Activated T-cell treated with anti-CD3 and anti-CD28 coated beads, Interleukin-2, amount 50 U/mL, for 72 hours (primary cell): ENCODE measurements around the gene TMA16. TPM values are rescaled to one million over a fixed set of nuclear protein-coding genes. Genes with fewer than 3 reads are reported as not detected.

Experiments used
- ATAC-seq, 2 donors: fragments of 150-1000 bp; cut with Tn5 transposase; replicated peaks in 1 of 2; 2 replicates each; pipeline ENCODE4 v1.10.0; 2021; ENCODE audit warnings: moderate library complexity in 2 of 2, mild to moderate bottlenecking in 1 of 2
- DNase-seq, 2 donors: peaks; one replicate each; pipeline ENCODE4 v3.0.0; 2021 to 2022; ENCODE audit warnings: mixed read lengths in 1 of 2
- H3K27ac Mint-ChIP-seq: one replicate; pipeline ENCODE4 v1.8.0; 2022; ENCODE audit warnings: mild to moderate bottlenecking, moderate library complexity, mixed read lengths
- H3K27me3 Mint-ChIP-seq: one replicate; pipeline ENCODE4 v1.8.0; 2022; ENCODE audit warnings: low read depth, mixed read lengths
- H3K36me3 Mint-ChIP-seq, 2 donors: one replicate each; pipeline ENCODE4 v1.8.0; 2022; ENCODE audit warnings: mixed read lengths in 2 of 2, mild to moderate bottlenecking in 1 of 2; ENCODE audit not compliant: insufficient read depth in 2 of 2
- H3K4me1 Mint-ChIP-seq: one replicate; pipeline ENCODE4 v1.8.0; 2022; ENCODE audit warnings: low read depth, mixed read lengths
- H3K4me3 Mint-ChIP-seq, 2 donors: one replicate each; pipeline ENCODE4 v1.8.0; 2022; ENCODE audit warnings: mild to moderate bottlenecking in 2 of 2, mixed read lengths in 2 of 2, moderate library complexity in 2 of 2
- H3K9me3 Mint-ChIP-seq, 2 donors: one replicate each; pipeline ENCODE4 v1.8.0; 2022; ENCODE audit warnings: mixed read lengths in 2 of 2
- total RNA-seq, 2 donors: library from RNA; stranded (reverse); gene quantifications; one replicate each; pipeline ENCODE4 v1.2.3, GENCODE V29; 2022

The TMA16 gene
- total RNA-seq, 2 donors from 2014 or later, result 37.1 to 42.7 TPM

DNA sequence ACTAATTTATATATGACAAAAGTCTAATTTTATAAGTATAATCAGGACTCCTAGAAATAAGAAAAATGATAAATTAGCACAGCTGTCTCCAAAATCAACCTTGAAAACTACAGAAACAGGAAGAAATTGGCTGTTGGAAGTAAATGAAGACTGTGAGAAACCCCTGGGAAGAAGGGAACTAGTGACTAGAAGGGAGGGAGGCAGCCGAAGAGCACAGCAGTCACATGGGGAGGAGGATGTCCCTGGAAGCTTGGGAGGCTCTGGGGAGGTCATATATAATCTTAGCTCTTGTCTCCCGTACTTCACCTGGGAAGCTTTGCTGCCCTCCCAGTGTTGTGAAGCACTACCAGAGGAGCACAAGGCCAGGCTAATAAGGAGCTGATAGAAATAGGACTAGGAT, 8.9 kb upstream of the TMA16 start:
- Mint-ChIP-seq H3K4me1 (no peaks in the 10 kb centered on the region), H3K9me3 (no peaks in the 10 kb centered on the region), H3K4me3 (no peak overlapping the region), H3K36me3 (no peaks in the 10 kb centered on the region), H3K27ac (no peak overlapping the region), H3K27me3 (peaks cover 11% of the 10 kb centered on the region)
- ATAC-seq, result no peak
- no peak for DNase-seq

GRCh38 chr4:163486321-163486720, 8.2 kb upstream of the TMA16 start:
- no peaks in the 10 kb centered on the region for H3K9me3 Mint-ChIP-seq
- H3K27ac Mint-ChIP-seq, result no peak overlapping the region
- H3K4me3 Mint-ChIP-seq, result no peak overlapping the region
- H3K4me1 Mint-ChIP-seq, result no peaks in the 10 kb centered on the region
- no peak for ATAC-seq
- peaks cover 11% of the 10 kb centered on the region for H3K27me3 Mint-ChIP-seq
- no peaks in the 10 kb centered on the region for H3K36me3 Mint-ChIP-seq
- DNase-seq, result no peak

- no peak overlapping the region for H3K4me3 Mint-ChIP-seq
- no peak overlapping the region for H3K27ac Mint-ChIP-seq
- DNase-seq, result no peak
- peaks cover 11% of the 10 kb centered on the region for H3K27me3 Mint-ChIP-seq
- no peaks in the 10 kb centered on the region for H3K4me1 Mint-ChIP-seq
- H3K9me3 Mint-ChIP-seq, result no peaks in the 10 kb centered on the region
- peaks cover 0 to 1% of the 10 kb centered on the region in 2 donors for H3K36me3 Mint-ChIP-seq
- no peak for ATAC-seq
Observed at GRCh38 chr4:163489929-163490328, 4.6 kb upstream of the TMA16 start.

- H3K27me3 Mint-ChIP-seq, result peaks cover 5% of the 10 kb centered on the region
- DNase-seq (no peak), ATAC-seq (no peak)
- H3K27ac Mint-ChIP-seq, result peak overlapping the region; percentile 99
- no peaks in the 10 kb centered on the region for H3K9me3 Mint-ChIP-seq
- H3K4me3 Mint-ChIP-seq, result peak overlapping the region; percentile 90 to 97
- peaks cover 4 to 5% of the 10 kb centered on the region in 2 donors for H3K36me3 Mint-ChIP-seq
- peaks cover 24% of the 10 kb centered on the region for H3K4me1 Mint-ChIP-seq
Observed at GRCh38 chr4:163492951-163493504, 1.5 kb upstream of the TMA16 start.

DNA sequence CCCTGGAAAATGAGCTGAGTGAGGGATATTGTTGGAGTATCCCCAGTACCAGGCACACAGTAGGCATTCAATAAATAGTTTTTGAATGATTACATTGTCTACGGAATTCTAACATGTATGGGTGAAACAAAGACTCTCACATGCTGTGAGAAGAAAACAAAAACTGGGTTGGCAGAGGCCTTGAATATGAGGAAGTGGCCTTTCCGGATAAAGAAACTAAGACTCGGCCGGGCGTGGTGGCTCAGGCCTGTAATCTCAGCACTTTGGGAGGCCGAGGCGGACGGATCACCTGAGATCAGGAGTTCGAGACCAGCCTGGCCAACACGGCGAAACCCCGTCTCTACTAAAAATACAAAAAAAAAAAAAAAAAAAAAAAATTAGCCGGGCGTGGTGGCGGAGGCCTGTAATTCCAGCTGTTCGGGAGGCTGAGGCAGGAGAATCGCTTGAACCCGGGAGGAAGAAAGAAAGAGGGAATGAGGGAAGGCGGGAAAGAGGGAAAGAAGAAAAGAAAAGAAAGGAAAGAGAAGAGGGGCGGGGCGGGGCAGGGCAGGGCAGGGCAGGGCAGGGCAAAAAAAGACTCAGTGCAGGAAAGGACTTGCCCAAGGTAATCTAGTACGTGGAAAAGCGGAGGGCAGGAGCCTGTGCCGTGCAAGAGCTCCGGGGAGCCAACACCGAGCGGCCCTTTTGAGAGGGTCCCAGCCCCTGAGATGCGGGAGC, 689 bp upstream of the TMA16 start:
- ATAC-seq, result peak; percentile 39 to 52

GRCh38 chr4:163495900-163496299, 1.4 kb downstream of the TMA16 start:
- Mint-ChIP-seq H3K4me3 (peak overlapping the region; percentile 82 to 100), H3K4me1 (peaks cover 24% of the 10 kb centered on the region), H3K27ac (peak overlapping the region; percentile 98), H3K36me3 (peaks cover 4 to 5% of the 10 kb centered on the region in 2 donors), H3K27me3 (no peaks in the 10 kb centered on the region), H3K9me3 (no peaks in the 10 kb centered on the region)
- DNase-seq (no peak), ATAC-seq (no peak)

More for the DNA sequence above, 689 bp upstream of the TMA16 start:
- Mint-ChIP-seq H3K9me3 (no peaks in the 10 kb centered on the region), H3K36me3 (peaks cover 4 to 5% of the 10 kb centered on the region in 2 donors), H3K27me3 (no peaks in the 10 kb centered on the region), H3K27ac (peak overlapping the region; percentile 99), H3K4me3 (peak overlapping the region; percentile 90 to 97), H3K4me1 (peaks cover 24% of the 10 kb centered on the region)
- DNase-seq, result peak in 1 of 2 donors; percentile 23

DNA sequence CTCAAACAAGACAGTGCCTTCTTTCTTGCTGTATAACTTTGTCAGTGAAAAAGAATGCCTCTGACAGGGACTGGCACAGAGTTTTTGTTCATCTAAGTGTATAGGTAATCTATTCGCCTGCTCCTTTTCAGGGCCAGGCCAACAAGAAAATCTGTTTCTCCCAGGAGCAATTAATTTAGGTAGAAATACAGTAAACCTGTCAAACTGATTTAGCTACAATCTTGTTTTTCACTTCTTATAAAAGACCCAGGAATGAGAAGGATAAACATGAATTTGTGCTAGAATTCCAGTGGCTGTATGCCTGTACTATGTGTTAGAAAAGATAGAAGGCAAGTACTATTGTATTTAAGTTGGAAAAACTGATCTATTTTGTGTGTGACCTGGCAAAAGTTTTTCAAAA, 6.1 kb downstream of the TMA16 start:
- Mint-ChIP-seq H3K27me3 (no peaks in the 10 kb centered on the region), H3K4me3 (no peak overlapping the region), H3K9me3 (no peaks in the 10 kb centered on the region), H3K27ac (no peak overlapping the region), H3K4me1 (peaks cover 37% of the 10 kb centered on the region), H3K36me3 (peaks cover 5 to 9% of the 10 kb centered on the region in 2 donors)
- DNase-seq (no peak), ATAC-seq (no peak)

- H3K36me3 Mint-ChIP-seq, result peaks cover 6 to 26% of the 10 kb centered on the region in 2 donors
- H3K27me3 Mint-ChIP-seq, result no peaks in the 10 kb centered on the region
- no peak overlapping the region for H3K4me3 Mint-ChIP-seq
- no peak for ATAC-seq
- H3K27ac Mint-ChIP-seq, result peak overlapping the region; percentile 6
- DNase-seq, result no peak
- no peaks in the 10 kb centered on the region for H3K9me3 Mint-ChIP-seq
- H3K4me1 Mint-ChIP-seq, result peaks cover 16% of the 10 kb centered on the region
Observed at GRCh38 chr4:163505374-163505773, 10.9 kb downstream of the TMA16 start.

DNA sequence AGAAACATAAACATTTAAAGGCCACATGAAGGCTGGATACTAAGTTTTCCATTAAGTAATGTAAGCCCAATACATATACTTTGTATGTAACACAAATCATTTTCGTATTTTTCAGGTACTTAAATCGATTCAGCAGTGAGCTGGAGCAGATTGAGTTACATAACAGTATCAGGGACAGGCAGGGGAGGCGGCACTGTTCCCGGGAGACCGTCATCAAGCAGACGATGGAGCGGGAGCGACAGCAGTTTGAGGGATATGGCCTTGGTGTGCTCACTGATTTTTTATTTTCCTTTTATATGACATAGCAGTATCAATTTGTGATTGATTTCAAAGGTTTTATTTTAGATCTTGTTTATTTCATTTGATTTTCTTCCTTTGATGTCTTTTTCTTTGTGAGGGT, 20.7 kb downstream of the TMA16 start:
- H3K9me3 Mint-ChIP-seq, result no peaks in the 10 kb centered on the region
- H3K27me3 Mint-ChIP-seq, result no peaks in the 10 kb centered on the region
- ATAC-seq (no peak), DNase-seq (no peak)
- H3K4me3 Mint-ChIP-seq, result no peak overlapping the region
- H3K4me1 Mint-ChIP-seq, result no peaks in the 10 kb centered on the region
- H3K36me3 Mint-ChIP-seq, result peaks cover 4 to 37% of the 10 kb centered on the region in 2 donors
- H3K27ac Mint-ChIP-seq, result no peak overlapping the region

DNA sequence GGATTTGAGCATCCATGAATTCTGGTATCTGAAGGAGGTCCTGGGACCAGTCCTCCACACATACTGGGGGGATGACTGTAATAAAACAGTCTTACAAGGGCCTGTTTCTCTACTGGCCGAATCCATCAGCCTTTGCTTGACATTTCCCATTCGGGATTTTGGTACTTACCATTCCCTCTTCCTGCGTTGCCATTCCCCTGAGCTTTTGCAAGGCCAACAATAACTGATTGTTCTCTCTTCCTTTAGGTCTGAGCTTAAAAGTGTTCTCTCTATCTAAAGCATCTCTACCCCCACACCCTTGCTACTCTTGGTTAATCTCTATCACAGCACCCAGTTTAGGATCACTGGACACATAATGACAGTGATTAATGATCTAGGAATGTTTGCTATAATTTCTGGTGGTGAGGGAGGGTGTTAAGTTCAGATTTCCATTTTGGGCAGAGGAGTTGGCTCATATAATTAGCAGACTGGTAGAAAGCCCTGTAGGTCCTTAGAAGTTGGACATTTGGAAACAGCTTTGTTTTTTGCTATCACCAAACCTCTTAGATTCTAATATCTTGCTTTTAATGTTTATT, 29.4 kb downstream of the TMA16 start:
- H3K27me3 Mint-ChIP-seq, result no peaks in the 10 kb centered on the region
- H3K27ac Mint-ChIP-seq, result no peak overlapping the region
- DNase-seq, result no peak
- no peak overlapping the region for H3K4me3 Mint-ChIP-seq
- peaks cover 5% of the 10 kb centered on the region for H3K4me1 Mint-ChIP-seq
- no peak for ATAC-seq
- no peaks in the 10 kb centered on the region for H3K9me3 Mint-ChIP-seq
- peaks cover 5 to 26% of the 10 kb centered on the region in 2 donors for H3K36me3 Mint-ChIP-seq

GRCh38 chr4:163525982-163526381, 31.5 kb downstream of the TMA16 start:
- DNase-seq (no peak), ATAC-seq (no peak)
- Mint-ChIP-seq H3K27ac (no peak overlapping the region), H3K36me3 (peaks cover 5 to 23% of the 10 kb centered on the region in 2 donors), H3K4me1 (peaks cover 5% of the 10 kb centered on the region), H3K27me3 (no peaks in the 10 kb centered on the region), H3K4me3 (no peak overlapping the region), H3K9me3 (no peaks in the 10 kb centered on the region)

DNA sequence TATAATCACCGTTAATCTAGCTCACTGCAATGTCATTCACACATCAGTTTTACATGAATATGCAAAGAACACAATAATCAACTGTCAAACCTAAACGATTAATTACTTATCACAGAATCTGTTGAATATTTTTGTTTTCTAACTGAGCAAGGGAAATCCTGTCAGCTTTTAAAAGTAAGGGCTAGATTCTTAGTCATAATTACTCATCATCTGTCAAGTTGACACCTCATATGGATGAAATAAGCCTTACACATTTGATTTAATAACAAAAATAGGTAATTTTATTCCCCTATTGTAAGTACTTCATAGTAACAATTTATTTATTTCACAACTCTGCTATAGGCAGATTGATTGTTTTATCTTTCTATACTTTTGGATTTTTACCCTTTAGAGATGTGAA, 32.7 kb downstream of the TMA16 start:
- H3K36me3 Mint-ChIP-seq, result peaks cover 5 to 22% of the 10 kb centered on the region in 2 donors
- no peak overlapping the region for H3K27ac Mint-ChIP-seq
- DNase-seq (no peak), ATAC-seq (no peak)
- no peaks in the 10 kb centered on the region for H3K9me3 Mint-ChIP-seq
- H3K4me3 Mint-ChIP-seq, result no peak overlapping the region
- H3K4me1 Mint-ChIP-seq, result peaks cover 5% of the 10 kb centered on the region
- no peaks in the 10 kb centered on the region for H3K27me3 Mint-ChIP-seq

- Mint-ChIP-seq H3K9me3 (no peaks in the 10 kb centered on the region), H3K27me3 (no peaks in the 10 kb centered on the region), H3K4me1 (peaks cover 5% of the 10 kb centered on the region), H3K36me3 (peaks cover 3 to 16% of the 10 kb centered on the region in 2 donors), H3K4me3 (no peak overlapping the region), H3K27ac (no peak overlapping the region)
- ATAC-seq, result no peak
- no peak for DNase-seq
Observed at GRCh38 chr4:163528653-163529052, 34.2 kb downstream of the TMA16 start.
